NCI-H748 treated with DMSO at 0.1 percent for 48 hours (cell line): ENCODE data around the gene SKIC2.
"Not testable (repeated sequence)": the region's sequence is repeated elsewhere in the genome, so short reads cannot be mapped to it uniquely, and the experiment has no call there.

ENCODE experiments used
- DNase-seq: peaks from one replicate; lab custom pipeline; 2025; lab: John Stamatoyannopoulos, UW

SKIC2 gene

DNA sequence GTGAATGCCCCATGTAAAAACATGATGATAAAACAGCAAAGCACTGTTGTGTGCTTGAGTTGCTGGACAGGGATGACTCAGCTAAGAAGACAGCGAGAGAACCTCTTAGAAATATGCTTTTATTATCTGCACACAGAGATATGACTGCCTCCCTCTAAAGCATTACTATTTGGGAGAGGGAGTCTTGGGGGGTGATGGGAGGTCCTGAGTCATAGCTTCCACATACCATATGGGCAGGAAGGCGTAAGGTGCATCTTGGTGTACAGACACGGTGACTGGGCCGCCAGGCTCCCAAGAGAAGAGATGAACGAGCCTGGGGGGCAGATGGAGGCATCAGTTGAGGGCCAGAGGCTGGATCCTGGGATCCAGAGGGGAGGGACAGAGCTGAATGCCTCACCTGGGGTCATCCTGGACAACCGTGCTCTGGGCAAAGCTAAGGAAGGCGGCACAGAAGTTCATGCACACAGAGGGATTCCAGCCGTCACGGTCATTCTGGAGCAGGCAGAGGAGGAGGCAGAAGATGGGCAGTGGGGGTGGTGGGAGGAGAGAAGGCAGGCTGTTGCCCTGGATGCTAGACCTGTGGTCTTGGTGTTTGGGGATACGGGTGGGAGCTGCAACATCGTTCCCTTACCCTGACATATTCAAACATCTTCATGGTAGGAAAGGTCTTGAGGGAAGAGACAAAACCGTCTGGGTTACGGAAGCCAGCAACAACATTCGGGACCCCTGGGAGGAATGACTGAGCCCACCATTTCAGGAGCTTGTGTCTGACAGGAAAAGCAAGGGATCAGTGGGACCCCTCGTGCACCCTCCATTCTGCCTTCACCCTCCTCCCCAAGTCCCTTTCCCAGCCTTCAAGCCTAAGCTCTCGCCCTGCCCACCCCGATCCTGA is 11.0 kb downstream of the SKIC2 start:
- DNase-seq = no peak

DNA sequence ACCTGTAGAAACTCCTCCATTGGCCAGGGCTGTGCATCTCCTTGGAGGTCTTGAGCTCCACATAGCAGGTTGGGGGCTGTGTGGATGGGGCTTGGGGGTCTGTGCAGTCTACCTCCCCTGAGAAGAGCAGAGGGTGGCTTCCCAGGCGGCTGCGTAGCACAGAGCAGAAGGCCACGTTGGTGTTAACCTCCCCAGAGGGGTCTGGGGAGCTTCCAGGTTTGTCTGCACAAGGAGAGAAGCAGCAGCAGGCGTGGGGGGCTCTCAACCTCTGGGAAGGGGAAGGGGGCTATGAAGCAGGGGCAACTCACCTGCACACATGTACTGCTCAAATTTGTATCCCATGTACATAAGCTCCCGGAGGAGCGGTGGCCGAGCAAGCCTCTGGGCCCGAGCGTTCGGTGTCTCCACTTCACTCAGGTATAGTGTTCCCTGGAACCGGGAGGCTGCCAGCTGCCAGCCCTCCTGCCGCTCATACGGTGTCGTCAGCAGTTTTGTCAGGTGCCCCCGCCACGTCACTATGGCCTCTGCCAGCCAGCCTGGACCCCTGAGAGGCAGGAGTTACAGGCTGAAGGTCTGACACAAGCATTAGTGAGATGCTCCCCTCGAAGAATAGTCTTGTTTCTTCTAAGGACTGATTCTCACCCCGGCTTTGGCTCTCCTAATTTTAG is 11.8 kb downstream of the SKIC2 start:
- DNase-seq = no peak

DNA sequence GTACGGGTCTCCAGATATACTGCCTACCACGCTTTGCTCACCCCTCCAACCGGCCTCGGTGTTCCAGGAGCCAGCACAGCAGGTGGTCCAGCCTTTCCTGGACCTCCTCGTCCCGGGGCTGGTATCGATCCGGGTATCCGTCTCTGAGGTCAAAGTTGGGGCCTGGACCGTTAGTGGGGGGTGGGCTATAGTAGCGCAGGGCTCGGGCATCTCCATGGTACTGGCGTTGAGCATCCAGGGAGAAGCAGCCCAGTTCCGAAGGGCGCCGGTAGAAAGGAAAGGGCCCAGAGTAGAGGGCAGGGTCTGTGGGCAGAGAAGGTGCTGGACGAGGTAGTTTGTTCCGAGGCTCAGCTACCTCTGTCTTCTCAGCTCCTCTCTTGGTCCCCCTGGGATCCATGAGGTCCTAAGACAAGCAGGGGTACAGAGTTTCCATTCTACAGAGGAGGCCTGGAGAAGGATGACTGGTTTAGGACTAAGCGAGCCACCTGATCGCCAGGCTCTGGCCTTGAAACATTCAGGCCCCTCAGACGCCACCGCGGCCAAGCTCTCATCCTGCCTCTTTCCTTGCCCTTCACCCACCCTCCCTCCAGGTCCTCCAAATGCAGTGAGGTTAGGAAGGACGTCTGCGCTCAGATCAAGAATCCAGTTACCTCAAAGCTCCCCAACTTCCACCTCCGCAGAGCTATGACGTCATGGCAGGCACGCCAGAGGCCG is 12.5 kb downstream of the SKIC2 start:
- no peak for DNase-seq

DNA sequence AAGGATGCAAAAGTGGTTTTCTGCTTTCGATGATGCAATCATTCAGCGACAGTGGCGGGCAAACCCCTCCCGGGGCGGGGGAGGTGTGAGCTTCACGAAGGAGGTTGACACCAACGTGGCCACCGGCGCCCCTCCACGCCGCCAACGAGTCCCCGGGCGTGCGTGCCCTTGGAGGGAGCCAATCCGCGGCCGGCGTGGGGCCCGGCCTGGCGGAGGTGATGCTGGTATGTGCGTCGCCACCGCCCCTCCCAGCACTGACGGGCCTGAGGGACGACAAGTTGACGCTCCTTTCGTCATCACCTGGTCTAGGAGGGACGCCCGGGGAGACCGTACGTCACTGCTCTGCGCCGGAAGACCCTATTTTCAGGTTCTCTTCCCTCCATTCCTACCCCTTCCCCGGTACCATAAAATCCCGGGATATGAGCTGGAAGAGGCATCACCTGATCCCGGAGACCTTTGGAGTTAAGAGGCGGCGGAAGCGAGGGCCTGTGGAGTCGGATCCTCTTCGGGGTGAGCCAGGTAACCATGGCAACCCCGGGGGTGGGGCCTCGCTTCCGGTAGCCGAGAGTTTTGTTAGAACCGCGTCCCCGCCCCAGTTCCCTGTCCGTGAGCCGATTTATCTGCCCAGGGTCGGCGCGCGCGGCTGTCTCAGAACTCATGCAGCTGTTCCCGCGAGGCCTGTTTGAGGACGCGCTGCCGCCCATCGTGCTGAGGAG is 13.2 kb downstream of the SKIC2 start, which contains the start of gene DXO:
TSS of gene DXO (minus strand) at position 146 of the 716 bp plus-strand sequence. CDS start 463 bp downstream, outside the sequence.
- peak; percentile 96 for DNase-seq

GRCh38 chr6:31972709-31973350 is 13.9 kb downstream of the SKIC2 start:
- no peak for DNase-seq

- DNase-seq = not testable (repeated sequence)
Measured at GRCh38 chr6:31976065-31976464, 17.1 kb downstream of the SKIC2 start.

DNA sequence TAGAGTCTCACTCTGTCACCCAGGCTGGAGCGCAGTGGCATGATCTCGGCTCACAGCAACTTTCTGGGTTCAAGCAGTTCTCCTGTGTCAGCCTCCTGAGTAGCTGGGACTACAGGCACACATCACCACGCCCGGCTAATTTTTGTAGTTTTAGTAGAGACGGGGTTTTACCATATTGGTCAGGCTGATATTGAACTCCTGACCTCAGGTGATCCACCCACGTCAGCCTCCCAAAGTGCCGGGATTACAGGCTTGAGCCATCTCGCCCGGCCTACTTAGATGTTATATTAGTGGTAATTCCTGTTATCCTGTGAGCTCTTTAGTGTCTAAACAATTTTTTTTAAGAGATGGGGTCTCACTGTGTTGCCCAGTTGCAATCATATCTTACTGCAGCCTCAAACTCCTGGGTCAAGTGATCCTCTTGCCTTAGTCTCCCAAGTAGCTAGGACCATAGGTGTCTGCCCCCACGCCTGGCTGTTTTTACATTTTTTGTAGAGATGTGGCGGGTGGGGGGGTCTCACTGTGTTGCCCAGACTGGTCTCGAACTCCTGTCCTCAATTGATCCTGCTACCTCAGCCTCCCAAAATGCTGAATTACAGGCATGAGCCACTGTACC is 18.9 kb downstream of the SKIC2 start:
- DNase-seq = no peak

- DNase-seq = no peak
Measured at GRCh38 chr6:31978831-31979230, 19.9 kb downstream of the SKIC2 start.

GRCh38 chr6:31979238-31979898 is 20.4 kb downstream of the SKIC2 start:
- no peak for DNase-seq

DNA sequence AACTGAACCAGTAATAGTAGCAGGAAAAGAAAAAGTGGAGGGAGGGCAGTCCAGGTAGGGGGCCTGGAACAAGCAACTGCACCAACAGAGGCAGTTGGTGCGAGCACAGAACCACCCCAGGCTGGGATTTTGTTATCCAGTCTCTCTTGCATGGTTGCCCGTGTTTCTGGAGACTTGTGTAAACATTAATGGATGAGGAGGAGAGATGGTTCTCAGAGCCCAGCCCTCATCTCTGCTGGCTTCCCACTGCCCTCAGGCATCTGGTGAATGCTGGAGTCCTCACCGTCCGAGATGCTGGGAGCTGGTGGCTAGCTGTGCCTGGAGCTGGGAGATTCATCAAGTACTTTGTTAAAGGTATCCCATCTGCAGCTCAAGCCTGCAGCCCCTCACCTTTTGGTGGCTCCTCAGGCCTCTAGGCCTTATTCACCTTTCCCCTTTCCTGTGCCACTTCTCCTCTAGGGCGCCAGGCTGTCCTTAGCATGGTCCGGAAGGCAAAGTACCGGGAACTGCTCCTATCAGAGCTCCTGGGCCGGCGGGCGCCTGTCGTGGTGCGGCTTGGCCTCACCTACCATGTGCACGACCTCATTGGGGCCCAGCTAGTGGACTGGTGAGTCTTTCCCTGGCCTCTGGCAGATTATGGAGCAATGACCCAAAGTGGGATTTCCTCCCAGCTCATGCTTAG is 21.4 kb downstream of the SKIC2 start:
- DNase-seq = not testable (repeated sequence)

GRCh38 chr6:31980998-31981397 is 22.0 kb downstream of the SKIC2 start:
- DNase-seq = not testable (repeated sequence)

GRCh38 chr6:31981744-31982143 is 22.8 kb downstream of the SKIC2 start, which contains the start of gene C4A:
Gene C4A, plus strand, starts transcription at chr6:31982057. Its CDS starts 51 bp downstream, at chr6:31982108.
- DNase-seq = not testable (repeated sequence)

DNA sequence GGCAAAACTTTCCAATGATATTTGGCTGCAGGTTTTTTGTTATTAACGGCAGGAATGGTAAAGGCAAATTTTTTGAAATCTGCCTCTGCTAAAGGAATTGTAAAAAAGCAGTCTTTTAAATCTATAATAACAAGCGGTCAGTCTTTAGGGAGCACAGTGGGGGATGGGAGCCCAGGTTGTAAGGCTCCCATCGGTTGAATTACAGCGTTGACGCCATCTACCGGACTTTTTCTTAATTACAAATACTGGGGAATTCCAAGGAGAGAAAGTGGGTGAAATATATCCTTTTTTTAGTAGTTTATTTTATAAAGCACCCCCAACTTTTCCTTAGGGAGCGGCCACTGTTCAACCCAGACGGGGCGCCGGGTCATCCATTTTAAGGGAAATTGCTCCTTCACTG is 30.4 kb downstream of the SKIC2 start:
- not testable (repeated sequence) for DNase-seq

DNA sequence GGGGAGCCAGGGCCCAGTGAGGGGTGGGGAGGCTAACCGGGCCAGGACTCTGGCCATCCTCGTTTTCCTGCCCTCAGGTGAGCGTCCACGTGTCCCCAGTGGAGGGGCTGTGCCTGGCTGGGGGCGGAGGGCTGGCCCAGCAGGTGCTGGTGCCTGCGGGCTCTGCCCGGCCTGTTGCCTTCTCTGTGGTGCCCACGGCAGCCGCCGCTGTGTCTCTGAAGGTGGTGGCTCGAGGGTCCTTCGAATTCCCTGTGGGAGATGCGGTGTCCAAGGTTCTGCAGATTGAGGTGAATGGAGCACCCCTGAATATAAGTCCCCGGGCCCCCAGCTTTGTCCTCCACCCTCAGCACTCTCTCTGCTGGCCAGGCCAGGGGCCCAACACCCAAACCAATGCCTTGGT is 35.4 kb downstream of the SKIC2 start:
- not testable (repeated sequence) for DNase-seq

- not testable (repeated sequence) for DNase-seq
Measured at GRCh38 chr6:31996385-31996784, 37.4 kb downstream of the SKIC2 start.

GRCh38 chr6:32002546-32003268 is 43.7 kb downstream of the SKIC2 start:
- not testable (repeated sequence) for DNase-seq

DNA sequence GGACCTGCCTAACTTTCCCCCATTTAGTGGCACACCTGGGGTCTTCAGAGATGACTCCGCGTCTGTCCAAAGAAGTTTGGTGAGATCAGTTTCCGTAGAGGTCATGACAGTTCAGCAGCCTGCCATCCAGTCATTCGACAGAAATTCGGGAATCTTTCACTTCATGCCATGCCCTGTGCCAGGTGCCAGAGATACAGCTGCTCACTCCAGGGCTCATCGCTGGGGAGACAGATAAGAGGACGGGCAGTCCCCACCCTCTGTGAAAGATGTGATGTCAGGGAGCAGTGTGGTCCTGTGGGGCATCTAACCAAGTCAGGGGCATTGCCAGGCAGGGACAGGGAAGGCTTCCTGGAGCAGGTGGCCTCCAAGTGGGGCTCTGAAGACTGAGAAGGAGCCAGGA is 44.3 kb downstream of the SKIC2 start:
- not testable (repeated sequence) for DNase-seq

GRCh38 chr6:32004393-32004792 is 45.4 kb downstream of the SKIC2 start:
- DNase-seq = not testable (repeated sequence)
